Stimulated activated CD8-positive, alpha-beta memory T cell treated with anti-CD3 and anti-CD28 coated beads, Interleukin-4, amount 100 ng/mL, for 1 hour (primary cell): ENCODE measurements around the gene HOXA9.

Experiments used
- DNase-seq, 2 donors: peaks; one replicate each; pipeline ENCODE4 v3.0.0-alpha.2; 2020; ENCODE audit warnings: low read depth in 2 of 2, low spot score in 1 of 2

HOXA9 gene

DNA sequence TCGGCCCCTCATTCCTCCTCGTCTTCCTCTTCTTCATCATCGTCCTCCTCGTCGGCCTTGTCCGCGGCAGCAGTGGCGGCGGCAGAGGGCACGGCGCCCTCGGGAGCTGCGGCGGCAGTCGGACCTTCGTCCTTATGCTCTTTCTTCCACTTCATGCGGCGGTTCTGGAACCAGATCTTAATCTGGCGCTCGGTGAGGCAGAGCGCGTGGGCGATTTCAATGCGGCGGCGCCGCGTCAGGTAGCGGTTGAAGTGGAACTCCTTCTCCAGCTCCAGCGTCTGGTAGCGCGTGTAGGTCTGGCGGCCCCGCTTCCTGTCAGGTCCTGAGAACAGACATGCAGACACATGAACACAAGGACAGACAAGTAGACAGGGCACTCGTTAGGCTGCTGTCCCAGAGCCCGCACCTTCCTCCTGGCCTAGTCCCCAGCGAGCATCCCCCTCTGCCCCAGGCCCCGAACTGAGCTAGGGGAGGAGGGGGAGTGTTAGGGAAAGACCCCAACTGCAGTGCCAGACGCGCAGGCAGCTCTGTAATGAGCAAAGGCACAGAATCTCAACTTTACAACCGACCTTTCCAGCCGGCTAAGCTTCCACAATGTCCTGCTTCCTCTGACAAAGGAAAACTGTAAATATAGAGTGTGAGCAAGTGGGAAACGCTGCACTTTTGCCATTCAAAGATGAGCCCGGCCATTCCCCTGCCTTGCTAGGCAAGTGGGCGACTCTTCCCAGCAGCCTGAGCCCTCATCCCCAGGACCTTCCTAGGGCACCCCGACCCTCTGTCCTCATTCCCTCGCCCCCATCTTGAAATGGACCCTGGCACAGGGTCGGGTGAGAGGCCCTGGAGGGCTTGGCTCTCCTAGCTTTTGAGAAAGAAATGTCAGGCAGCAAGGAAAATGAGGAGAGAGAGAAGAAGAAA lies 10.2 kb downstream of the HOXA9 start:
- no peak for DNase-seq

DNA sequence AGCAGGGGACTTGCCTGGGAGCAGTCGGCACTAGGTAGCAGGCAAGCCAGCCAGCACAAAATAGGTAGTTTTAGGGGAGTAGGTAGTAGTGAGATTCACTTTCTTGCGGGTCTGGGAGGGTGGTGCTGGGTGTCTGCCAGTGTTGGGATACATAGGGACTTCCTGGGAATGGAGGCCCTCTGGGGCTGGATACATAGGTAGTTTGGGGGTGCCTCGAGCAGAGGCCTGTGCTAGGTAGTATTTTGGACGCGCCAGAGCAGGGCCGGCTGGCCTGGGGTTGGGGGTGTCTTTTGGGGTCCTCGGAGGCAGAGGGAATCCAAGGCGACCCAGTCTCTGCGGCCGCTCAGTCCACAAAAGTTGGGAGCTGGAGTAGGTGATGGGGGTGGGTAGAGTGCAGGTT lies 11.0 kb downstream of the HOXA9 start:
- no peak for DNase-seq

DNA sequence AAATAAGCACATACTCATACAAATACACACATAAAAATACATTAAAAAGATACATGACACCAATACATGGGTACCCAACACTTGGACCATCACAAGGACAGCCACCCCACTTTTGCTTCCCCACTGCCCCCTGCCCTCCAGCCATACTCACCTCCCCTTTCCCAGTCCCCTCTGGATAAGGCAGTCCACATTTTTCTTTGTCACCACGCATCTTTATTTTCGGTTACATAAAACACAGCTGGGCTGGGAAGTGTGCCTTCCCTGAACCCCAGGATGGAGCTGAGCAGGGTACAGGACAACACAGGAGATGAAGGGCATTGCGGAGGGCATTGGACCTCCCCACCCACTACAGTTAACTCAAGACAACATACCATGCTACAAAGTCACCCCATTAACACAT lies 11.8 kb downstream of the HOXA9 start:
- no peak for DNase-seq

DNA sequence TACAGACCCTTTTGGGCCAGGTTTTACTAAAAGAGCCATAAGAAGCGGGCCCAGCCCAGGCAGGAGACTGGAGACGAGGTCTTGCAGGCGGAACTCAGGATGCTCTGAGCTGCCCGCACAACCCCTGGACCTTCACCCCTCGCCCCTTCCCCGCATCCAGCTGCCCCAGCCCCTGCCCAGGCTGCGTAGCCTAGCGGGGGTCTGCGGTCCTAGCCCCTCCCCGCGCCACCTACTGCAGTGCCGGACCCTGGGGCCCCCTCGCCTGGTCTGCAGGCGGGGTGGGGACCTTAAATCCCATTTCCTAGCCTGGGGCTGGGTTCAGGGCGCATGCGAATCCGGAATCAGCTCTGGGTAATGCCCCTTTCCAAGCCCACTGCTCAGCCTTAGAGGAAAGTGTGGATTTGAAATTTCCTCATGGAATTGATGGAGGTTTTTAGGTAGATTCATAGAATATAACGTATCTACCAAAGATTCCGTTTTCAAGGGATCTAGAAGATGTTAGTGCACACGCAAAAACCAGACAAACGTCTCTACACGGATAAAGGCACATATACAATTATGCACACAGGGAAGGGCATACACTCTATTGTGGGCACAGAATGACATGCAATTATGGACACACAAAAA lies 12.4 kb downstream of the HOXA9 start:
- DNase-seq = no peak

DNA sequence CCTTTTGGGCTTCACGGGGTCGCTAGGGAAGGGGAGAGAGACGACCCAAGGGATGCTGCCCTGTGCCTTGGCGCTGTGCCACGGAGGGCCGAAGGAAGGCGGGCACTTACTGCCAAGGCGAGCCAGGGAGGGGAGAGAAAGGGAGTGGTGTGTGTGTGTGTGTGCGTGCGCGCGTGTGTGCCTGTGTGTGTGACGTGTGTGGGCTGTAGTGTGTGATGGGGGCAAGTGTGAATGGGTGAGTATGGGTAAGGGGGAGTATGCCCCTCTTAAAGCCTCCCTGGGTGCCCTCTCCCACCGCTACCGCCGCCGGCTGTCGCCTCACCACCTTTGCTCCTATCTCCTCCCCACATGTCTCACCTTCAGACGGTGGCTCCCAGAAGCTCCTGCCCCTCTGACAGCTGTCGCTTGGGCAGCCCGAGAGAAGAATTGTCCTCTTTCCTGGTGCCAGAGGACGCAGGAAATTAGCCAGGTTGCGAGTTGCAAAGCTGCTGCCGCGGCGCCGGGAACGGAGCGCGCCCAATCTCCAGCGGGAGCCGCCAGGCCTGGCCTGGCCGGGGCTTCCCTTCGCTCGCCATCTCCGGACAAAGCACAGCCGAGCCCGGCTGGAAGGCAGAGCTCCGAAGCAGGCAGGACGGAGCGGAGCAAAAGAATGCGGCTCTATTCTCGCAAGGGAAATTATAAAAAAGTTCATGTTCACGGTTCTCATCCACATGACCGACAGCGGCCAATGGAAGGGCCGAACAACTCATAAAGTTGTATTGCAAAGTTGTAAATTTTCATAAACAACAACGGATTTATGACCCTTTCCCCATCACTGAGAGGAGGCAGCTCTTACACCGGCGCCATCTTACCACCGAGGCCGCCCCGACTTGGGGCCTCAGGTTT lies 13.2 kb downstream of the HOXA9 start, which contains the start of gene HOXA3:
HOXA3 (minus strand) TSS at position 653 of the 885 bp plus-strand sequence. CDS start 41,943 bp downstream, outside the sequence.
- DNase-seq = no peak

DNA sequence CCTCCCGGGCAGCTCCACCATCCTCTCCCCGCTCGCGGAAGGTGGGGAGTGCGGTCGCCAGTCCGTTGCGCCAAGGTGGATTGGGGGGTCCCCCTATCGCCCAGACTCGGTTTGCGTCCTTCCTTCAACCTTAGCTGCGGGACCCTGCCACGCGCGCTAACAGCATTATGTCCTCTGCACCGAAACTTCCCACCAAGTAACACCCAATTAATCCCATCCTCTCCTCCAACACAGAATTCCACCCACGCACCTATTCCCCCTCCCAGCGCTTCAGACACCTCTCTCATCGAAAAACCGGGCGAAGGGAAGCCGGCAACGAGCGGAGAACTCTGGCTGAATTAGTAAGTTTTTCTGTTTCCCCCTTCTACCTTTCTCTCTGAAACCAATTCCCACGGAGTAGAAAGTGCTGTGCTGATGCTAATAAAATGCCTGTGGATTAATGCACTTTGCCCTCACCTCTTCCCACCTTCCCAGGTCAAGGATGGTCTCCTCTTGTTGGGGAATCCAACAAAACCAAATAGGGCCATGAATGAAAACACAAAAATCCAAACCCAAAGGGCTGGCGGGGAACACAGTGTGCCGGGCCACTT lies 13.9 kb downstream of the HOXA9 start:
- DNase-seq = no peak

DNA sequence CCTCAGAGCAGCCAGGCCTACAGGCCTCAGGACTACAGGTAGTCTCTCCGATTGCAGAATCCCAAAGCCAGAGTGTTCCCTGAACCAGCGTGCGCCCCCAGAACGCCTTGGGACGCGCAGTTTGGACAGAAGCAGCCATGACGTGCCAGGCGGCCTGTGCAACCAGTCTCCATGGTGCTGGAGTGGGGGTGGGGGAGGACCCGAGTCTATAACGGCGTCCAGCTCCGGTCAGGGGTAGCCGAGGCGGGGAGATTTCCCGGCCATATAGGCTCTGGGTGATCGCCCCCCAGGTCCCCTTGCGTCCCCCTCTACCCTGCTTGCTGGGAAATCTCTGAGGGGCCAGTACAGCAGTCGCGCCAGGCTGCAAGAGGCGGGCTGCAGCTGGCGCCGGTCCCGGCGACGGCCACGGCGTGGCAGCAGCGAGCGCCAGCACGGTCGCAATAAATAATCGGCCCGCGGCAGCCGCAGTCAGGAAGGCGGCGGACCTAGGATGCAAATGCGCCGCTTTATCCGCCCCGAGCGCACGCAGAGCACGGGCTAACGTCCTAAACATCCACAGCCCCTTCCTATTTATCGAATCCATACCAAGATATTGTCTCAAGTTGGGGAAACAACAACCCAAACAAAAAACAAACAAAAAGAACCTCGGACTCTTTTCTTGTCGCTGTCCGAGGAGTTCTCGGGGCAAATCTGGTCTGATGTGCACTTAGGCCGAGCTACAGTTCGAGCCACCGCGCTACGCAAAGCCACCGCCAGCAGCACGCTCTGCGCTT lies 14.6 kb downstream of the HOXA9 start:
- peak in 1 of 2 donors; percentile 39 for DNase-seq

DNA sequence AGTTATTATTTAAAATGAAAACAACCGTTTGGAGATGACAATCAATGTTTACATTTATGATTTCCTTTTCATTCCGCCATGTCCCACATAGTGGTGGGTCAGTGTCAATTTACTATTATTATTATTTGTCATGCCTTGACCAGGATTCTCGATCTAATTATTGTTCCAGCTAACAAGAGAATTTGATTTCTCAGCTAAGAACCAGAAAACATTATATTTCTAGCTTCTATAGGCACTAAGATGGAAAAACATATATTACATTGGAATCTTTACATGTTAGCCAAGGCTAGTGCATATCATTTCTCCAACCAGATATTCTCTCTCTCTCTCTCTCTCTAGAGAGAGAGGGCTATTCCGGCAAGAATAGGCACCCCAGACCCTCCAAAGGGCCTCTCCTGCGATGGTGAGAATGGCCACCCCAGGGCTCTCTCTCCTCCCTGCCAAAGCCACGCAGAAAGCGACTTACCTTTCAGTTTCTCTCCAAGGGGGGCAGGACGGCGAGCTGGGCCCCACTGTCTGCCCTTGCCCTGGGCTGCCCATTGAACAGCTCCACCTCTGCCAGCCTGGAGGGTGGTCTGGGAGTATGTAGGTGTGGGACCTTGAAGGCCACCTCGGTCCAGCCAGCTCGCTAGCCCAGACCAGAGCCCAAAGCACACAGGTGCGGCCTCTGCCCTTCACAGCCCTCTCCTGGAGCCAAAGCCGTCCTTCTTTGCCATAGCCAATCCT lies 15.3 kb downstream of the HOXA9 start:
- no peak for DNase-seq

DNA sequence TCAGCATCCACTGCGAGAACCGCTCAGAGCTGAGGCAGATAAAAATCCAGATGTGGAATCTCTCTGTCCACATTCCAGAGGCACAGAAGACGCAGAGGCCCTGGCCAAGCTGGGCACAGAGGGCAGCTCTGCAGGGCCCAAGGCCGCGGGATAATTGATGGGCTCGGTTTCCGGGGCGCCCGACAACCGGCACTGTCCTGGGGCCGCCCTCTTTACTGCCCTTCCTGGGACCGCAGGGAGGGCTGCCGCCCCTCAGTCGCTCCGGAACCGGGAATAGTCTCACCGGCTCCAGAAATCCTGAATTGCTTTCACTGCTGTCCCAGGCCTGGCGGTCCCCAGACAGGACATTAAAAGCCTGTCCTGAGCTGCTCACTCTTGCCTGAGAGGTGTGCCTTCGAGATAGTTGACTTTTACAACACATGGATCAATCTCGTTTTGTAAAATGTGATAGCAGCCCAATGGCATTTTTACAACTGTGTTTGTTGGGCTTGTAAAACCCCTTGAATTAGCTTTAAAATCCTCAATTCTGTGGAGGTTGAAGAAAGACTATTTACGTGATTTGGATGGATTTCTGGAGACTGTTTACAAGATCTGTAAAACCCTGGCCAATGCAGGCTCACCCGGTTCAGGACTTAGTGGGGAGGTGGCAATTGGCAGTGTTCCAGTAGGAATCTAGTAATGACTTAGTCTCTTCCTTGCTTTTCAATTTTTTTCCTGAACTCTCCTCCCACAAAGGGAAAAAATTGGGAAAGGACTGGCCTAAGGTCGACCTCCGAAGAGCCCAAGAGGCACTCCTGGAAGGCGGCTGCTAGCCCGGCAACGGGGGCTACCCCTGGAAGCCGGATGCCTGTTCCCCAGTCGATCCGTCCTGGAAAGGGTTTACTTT lies 16.3 kb downstream of the HOXA9 start:
- no peak for DNase-seq

DNA sequence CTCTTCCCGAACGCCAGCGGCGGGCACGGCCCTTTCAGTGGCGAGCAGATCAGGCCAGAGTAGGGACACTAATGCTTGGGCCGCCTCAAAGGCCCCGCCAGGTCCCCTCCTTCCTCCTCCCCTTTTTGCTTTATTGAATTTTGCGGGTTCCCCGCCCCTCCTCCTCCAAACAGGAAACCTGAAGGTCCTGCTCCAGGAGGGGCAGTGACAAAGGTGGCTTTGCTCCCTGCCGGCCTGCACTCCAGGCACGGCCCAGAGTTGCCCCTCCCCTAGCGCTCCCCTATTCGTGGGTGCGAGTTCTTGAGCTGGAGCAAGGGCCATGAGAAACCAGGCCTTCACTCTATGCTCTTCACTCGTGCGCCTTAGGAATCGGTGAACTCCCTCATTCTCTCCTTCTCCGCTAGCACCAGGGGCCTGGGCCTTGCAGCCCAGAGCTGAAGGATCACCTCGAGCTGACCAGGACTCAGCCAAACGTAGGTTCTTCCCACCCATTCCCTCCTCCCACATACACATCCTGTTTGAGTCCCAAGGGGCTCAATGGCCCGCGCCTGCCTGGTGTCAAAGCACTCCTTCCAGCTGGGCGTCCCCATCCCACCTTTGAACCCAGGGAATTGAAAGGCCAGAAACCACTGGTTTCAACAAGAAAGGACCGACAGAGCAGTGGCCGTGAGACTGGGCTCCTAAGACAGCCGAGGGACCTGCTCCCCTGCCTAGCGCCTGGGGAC lies 17.1 kb downstream of the HOXA9 start:
- DNase-seq = no peak

DNA sequence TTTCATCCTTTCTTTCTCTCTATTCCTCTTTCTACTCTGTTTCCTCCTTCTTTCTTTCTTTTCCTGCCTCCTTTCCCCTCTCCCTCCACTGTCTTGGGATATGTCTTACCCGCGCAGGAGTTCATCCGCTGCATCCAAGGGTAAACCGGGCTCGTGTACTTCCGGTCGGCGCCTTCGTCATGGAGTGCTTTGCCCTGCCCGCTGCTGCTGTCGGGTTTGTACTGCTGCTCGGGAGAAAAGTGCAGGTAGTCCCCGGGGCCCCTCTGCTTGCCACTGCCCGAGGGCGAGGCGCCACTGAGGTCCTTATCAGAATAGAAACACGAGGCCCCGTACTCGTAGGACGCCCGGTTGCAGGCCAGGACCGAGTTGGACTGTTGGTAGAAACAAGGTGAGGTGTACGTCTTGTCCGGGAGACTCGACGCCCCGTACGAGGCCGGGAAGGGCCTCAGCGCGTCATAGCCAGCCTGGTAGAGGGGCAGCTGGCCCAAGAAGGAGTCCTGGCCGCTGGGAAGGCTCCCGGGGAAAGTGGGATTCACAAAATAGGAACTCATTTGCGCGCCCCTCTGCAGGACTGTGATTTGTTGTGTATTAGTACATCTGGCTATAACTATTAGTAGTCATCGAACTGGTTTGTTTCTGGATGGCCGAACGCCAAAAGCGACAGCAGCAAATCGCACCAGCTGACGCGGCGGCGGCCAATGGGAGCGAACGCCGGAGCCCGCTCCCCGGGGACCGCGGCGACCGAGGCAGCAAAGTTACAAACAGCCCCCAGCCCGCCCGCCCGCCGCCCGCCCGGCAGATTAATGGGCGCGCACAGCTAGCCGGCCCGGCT lies 17.9 kb downstream of the HOXA9 start, which contains the start of gene HOXA6:
HOXA6 (minus strand) TSS at position 576 of the 832 bp plus-strand sequence; CDS start at position 551, 25 bp downstream.
- no peak for DNase-seq

DNA sequence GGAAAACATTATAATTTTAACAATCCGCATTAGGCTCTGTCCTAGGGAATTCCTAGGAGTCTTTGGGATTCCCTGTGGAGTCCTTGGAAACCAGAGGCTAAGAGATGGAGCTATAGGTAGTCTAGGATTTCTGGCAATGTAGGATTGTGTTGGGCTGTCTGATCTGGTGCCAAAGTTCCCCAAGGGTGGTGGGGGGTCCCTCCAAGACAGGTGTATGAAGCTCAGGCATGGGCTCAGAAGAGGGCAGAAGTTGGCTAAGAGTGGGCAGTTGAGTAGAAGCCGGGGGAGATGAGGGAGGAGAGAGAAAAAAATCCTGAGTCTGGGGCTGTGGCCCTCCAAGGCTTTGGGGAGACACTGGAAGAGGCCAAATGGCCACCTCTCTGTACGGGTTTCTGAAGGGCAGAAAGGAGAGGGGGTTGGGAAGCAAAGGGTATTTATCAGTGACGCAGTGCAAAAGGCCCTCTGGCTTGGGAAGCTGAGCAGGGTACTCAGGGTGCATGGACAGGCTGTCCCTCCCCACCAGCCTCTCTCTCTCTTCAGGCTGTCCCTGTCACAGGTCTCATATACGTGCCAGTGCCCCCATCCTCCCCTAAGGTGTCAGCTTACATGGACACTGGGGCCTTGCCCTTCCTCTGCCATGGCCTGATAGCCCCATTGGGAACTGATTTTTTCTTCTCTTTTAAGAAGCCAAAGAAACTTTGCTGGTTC lies 18.7 kb downstream of the HOXA9 start:
- DNase-seq = no peak

DNA sequence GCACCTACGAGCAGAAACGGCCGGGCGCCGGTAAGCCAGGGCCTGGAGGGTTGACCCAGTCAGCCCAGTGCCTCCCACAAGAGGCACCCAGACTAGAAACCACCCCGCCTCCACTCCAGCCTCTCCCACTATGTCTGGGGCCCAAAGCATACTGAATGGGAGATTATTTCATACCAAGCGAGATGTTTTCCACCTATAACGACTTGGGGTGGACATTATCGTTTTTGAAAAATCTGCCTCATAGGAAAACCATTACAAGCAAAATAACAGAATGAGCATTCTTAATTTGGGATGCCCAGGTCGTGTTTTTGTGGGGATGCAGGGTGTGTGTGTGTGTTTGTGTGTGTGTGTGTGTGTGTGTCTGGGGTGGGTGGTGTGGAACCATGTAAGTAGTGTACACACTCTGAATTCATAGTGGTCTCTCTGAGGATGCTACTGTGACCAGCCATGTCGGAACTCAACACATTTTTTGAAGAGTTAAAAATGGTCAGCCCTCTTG lies 19.4 kb downstream of the HOXA9 start:
- DNase-seq = no peak

DNA sequence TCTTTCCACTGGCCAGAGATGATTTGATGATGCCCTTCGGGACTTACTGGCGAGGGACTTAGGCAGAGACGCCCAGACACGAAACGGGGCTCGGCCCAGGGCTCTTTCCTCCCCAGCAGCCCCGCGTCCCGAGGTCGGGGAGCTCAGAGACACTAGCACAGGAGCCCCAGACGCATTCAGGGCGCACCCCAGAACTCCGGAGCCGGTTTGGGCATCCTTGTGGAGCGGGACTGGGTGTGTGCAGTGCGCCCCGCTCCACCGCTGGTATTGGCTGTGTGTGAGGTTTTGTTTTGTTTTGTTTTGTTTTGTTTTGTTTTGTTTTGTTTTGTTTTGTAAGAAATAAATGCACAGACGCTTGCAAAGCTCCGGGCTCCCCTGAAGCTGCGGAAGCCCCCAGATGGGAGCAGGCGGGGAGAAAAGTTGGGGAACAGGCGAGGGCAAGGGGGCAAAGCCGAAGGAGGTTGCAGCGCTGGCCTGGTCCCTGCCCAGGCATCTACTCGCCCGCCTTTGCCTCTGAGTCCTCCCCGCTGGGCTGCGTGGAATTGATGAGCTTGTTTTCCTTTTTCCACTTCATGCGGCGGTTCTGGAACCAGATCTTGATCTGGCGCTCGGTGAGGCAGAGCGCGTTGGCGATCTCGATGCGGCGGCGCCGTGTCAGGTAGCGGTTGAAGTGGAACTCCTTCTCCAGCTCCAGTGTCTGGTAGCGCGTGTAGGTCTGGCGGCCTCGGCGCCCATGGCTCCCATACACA lies 20.0 kb downstream of the HOXA9 start:
- DNase-seq = no peak

DNA sequence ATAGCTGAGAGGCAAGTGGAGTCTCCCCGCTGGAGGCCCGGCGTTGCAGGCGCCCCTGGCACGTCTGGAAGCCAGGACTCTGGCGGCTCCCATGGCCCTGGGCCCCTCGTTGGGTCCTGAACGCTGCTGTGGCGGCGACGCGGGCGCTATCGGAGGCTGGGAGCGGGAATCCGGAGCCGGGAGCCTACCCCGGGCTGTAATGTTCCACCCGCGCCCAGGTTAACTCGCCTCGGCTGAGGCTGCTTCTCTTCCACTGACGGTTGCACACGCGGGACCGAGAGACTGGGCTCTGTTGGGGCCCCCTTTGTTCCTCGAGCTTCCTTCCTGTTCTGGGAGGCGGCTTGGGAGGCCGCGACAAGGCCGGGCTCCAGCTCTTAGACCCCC lies 20.6 kb downstream of the HOXA9 start:
- DNase-seq = no peak
